Stomach (tissue), 4 donors: ENCODE data around the gene CXCL3.

Experiments used
- EP300 ChIP-seq: sonication (generic); formaldehyde crosslinking; IDR thresholded peaks from one replicate; pipeline ENCODE4 v1.6.1; 2017; ENCODE audit warnings: antibody characterized with exemption
- POLR2A ChIP-seq, 4 donors: fragments of 450-650 bp; IDR thresholded peaks; one replicate each; pipeline ENCODE4 v1.6.1; 2016; ENCODE audit warnings: antibody characterized with exemption in 4 of 4, control low read depth in 2 of 4, mild to moderate bottlenecking in 1 of 4, moderate library complexity in 1 of 4
- POLR2AphosphoS5 ChIP-seq, 3 donors: sonication (generic); formaldehyde crosslinking; IDR thresholded peaks; one replicate each; pipeline ENCODE4 v1.6.1; 2016; ENCODE audit warnings: antibody characterized with exemption in 3 of 3
- TF ChIP-seq, protein P1 (sequence below), 7 experiments: fragments of 450-650 bp in 4 of 7; fragments of 200-600 bp in 3 of 7; sonication (generic) in 3 of 7; IDR thresholded peaks; one replicate each; pipeline ENCODE4 v1.5.1; 2016 to 2019; ENCODE audit warnings: antibody characterized with exemption in 7 of 7, control low read depth in 2 of 7, mild to moderate bottlenecking in 1 of 7

DNA sequence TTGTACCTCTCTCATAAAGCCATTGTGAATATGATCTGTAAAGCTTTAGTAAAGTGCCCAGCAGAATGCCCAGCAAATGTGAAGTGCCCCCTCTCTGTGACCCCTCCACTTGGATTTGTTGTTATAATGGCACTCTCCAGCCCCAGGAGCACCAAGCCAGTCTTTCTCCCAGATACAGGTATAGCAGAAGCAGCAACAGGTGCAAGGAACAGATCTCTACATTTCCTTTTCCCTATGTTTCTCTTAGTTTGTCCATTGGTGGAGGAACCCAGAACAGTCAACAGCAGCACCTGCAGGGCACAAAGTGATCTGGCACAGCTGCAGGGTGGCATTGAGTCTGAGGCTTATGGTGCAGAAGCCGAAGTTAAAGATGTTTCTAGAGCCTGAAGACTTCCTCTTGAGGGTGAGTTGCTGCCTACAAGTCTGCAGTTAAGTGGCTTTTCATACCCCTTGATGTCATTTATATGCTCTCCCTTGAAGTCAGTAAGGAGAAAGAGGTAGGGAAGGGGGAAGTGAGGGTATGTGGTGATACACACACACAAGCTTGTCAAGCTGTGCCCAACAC lies 16.1 kb upstream of the CXCL3 start:
- TF ChIP-seq, protein P1, sequence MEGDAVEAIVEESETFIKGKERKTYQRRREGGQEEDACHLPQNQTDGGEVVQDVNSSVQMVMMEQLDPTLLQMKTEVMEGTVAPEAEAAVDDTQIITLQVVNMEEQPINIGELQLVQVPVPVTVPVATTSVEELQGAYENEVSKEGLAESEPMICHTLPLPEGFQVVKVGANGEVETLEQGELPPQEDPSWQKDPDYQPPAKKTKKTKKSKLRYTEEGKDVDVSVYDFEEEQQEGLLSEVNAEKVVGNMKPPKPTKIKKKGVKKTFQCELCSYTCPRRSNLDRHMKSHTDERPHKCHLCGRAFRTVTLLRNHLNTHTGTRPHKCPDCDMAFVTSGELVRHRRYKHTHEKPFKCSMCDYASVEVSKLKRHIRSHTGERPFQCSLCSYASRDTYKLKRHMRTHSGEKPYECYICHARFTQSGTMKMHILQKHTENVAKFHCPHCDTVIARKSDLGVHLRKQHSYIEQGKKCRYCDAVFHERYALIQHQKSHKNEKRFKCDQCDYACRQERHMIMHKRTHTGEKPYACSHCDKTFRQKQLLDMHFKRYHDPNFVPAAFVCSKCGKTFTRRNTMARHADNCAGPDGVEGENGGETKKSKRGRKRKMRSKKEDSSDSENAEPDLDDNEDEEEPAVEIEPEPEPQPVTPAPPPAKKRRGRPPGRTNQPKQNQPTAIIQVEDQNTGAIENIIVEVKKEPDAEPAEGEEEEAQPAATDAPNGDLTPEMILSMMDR (IDR thresholded peaks at IDR 0.05), result no peak
- no peak for TF ChIP-seq POLR2AphosphoS5 (IDR thresholded peaks at IDR 0.05)
- TF ChIP-seq POLR2A (IDR thresholded peaks at IDR 0.05), result no peak
- TF ChIP-seq EP300, result no peak
